B cell (primary cell): ENCODE data around the gene CTNNA3. TPM values are rescaled to one million over a fixed set of nuclear protein-coding genes. Genes with fewer than 3 reads are reported as not detected.

Source experiments
- ATAC-seq: fragments of 200-7000 bp; cut with Tn5 transposase; one replicate; pipeline ENCODE4 v1.10.0; 2021; ENCODE audit warnings: low read depth, mild to moderate bottlenecking, moderate number of reproducible peaks, moderate library complexity
- CTCF ChIA-PET: fragments of 350-600 bp; sonication (Branson Sonifier 250); formaldehyde crosslinking; loops from one replicate; lab custom pipeline; 2021; ENCODE audit warnings: antibody characterized with exemption, inconsistent platforms; lab: Charles Lee
- POLR2A ChIA-PET: fragments of 350-600 bp; sonication (Branson Sonifier 250); formaldehyde crosslinking; loops from one replicate; lab custom pipeline; 2021; ENCODE audit warnings: antibody characterized with exemption; lab: Charles Lee
- DNase-seq: peaks from one replicate; pipeline ENCODE4 v3.0.0; 2013
- H2AFZ ChIP-seq: 2 replicates; pipeline ENCODE4 v1.6.1; 2012; ENCODE audit warnings: mild to moderate bottlenecking, low read depth, low read length; ENCODE audit not compliant: insufficient read depth, poor library complexity, severe bottlenecking
- H3K27ac ChIP-seq, 2 donors: 1 replicate in 1 of 2; 2 replicates in 1 of 2; pipeline ENCODE4 v1.5.1; 2012 to 2013; ENCODE audit warnings: low read length in 2 of 2, mild to moderate bottlenecking in 2 of 2, moderate library complexity in 1 of 2
- H3K27me3 ChIP-seq, 4 experiments: fragments of 200-600 bp in 1 of 4; sonication (generic) in 1 of 4; replicated peaks in 1 of 4; 1 replicate in 2 of 4; 2 replicates in 2 of 4; pipeline versions ENCODE4 v1.6.1 to v1.7.0; 2013 to 2016; ENCODE audit warnings: low read length in 3 of 4, mild to moderate bottlenecking in 2 of 4, mixed read lengths in 1 of 4, moderate library complexity in 1 of 4; ENCODE audit not compliant: insufficient read depth in 4 of 4, control insufficient read depth in 3 of 4; ENCODE audit errors: control extremely low read depth in 1 of 4
- H3K36me3 ChIP-seq, 2 experiments: replicated peaks in 1 of 2; 1 replicate in 1 of 2; 2 replicates in 1 of 2; pipeline versions ENCODE4 v1.6.1 to v1.7.1; 2013; ENCODE audit warnings: low read length in 1 of 2; ENCODE audit not compliant: insufficient read depth in 2 of 2, control insufficient read depth in 1 of 2; ENCODE audit errors: control extremely low read depth in 1 of 2, extremely low read depth in 1 of 2
- H3K4me1 ChIP-seq, 2 donors: fragments of 200-600 bp in 1 of 2; sonication (generic) in 1 of 2; 1 replicate in 1 of 2; 2 replicates in 1 of 2; pipeline versions ENCODE4 v1.5.1 to v1.6.1; 2013 to 2017; ENCODE audit warnings: low read length in 2 of 2; ENCODE audit not compliant: control insufficient read depth in 2 of 2, insufficient read depth in 2 of 2
- H3K4me2 ChIP-seq: replicated peaks from 2 replicates; pipeline ENCODE3; 2012; ENCODE audit warnings: mild to moderate bottlenecking, low read depth, low read length; ENCODE audit not compliant: poor library complexity, severe bottlenecking
- H3K4me3 ChIP-seq, 5 experiments: fragments of 200-600 bp in 1 of 5; sonication (generic) in 1 of 5; 1 replicate in 3 of 5; 2 replicates in 2 of 5; pipeline versions ENCODE4 v1.5.1 to v1.7.0; 2011 to 2016; ENCODE audit warnings: low read length in 4 of 5, mild to moderate bottlenecking in 4 of 5, low read depth in 2 of 5, control low read depth in 1 of 5, moderate library complexity in 1 of 5; ENCODE audit not compliant: insufficient read depth in 1 of 5; ENCODE audit errors: control extremely low read depth in 1 of 5, extremely low read depth in 1 of 5
- H3K79me2 ChIP-seq: fragments of 200-600 bp; sonication (generic); one replicate; pipeline ENCODE4 v1.6.0; 2016; ENCODE audit warnings: low read length; ENCODE audit not compliant: control insufficient read depth, insufficient read depth
- H3K9ac ChIP-seq: fragments of 200-600 bp; sonication (generic); 2 replicates; pipeline ENCODE4 v1.6.1; 2017; ENCODE audit warnings: mild to moderate bottlenecking, low read length, moderate library complexity
- H3K9me3 ChIP-seq, 3 donors: one replicate each; pipeline versions ENCODE4 v1.6.1 to v1.7.1; 2013; ENCODE audit warnings: low read length in 2 of 3; ENCODE audit not compliant: control insufficient read depth in 2 of 3, insufficient read depth in 1 of 3; ENCODE audit errors: control extremely low read depth in 1 of 3
- H4K20me1 ChIP-seq: 2 replicates; pipeline ENCODE4 v1.6.0; 2012; ENCODE audit warnings: mild to moderate bottlenecking, low read length; ENCODE audit not compliant: insufficient read depth, control insufficient read depth, poor library complexity, severe bottlenecking
- H3K27ac Mint-ChIP-seq: one replicate; pipeline ENCODE4 v1.8.0; 2021; ENCODE audit warnings: mixed read lengths
- H3K27me3 Mint-ChIP-seq: one replicate; pipeline ENCODE4 v1.8.0; 2021; ENCODE audit warnings: mixed read lengths
- H3K4me1 Mint-ChIP-seq: one replicate; pipeline ENCODE4 v1.8.0; 2021; ENCODE audit warnings: mixed read lengths
- H3K4me3 Mint-ChIP-seq: one replicate; pipeline ENCODE4 v1.8.0; 2021; ENCODE audit warnings: mixed read lengths
- H3K9me3 Mint-ChIP-seq: one replicate; pipeline ENCODE4 v1.8.0; 2022; ENCODE audit warnings: mixed read lengths; ENCODE audit not compliant: insufficient read depth
- EZH2 ChIP-seq: IDR thresholded peaks from 2 replicates; pipeline ENCODE4 v1.6.1; 2012; ENCODE audit warnings: borderline replicate concordance, low read depth, mild to moderate bottlenecking, moderate library complexity, low read length; ENCODE audit not compliant: insufficient read depth, poor library complexity, severe bottlenecking
- WGBS: methylation state at CpG from one replicate; pipeline ENCODE4 v1.1.5; 2013; ENCODE audit warnings: missing lambda C conversion rate; ENCODE audit not compliant: insufficient coverage; 5-methylcytosine and 5-hydroxymethylcytosine counted together
- intact Hi-C: fragments of 100-400 bp; cut with micrococcal nuclease; formaldehyde crosslinking; loops from one replicate; pipeline ENCODE4 v1.10.0; 2022
- polyA plus RNA-seq: library from polyadenylated mRNA; depleted of rRNA; stranded (reverse); fragments of >200 nt; gene quantifications from 2 replicates; pipeline ENCODE4 v1.2.3, GENCODE V29; 2012
- total RNA-seq, 2 donors: library from RNA; stranded (reverse); fragments of 120-200 nt in 1 of 2; gene quantifications; 1 replicate in 1 of 2; 2 replicates in 1 of 2; pipeline versions ENCODE4 v1.2.3 to v1.2.4, GENCODE V29; 2013 to 2022
- TF ChIP-seq, protein P1 (sequence below): fragments of 200-600 bp; IDR thresholded peaks from one replicate; pipeline ENCODE4 v1.8.0; 2022; ENCODE audit warnings: antibody characterized with exemption, mild to moderate bottlenecking

CTNNA3 gene
- total and polyA plus RNA-seq, 2 donors (not counting 1 experiment from before 2014, with no cell fraction given), result 0.01 TPM; not detected in 1

DNA sequence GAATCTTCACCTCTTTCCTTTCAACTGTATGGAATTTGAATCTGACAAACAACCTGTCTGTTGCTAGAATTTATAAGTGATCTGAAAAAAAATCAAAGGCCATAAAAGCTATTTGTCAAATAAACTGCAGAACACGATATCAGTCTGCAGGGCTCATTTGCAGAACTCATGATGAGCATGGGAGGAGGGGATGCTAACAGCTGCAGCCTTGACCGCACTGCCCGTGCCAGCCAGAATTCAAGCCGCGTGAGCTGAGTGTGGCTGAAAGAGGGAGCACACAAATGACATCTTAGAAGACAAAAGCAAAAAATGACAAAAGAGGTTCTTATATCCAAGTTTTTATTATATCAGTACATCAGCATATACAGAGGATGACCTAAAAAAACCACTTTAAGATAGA, 754.5 kb downstream of the CTNNA3 start:
- no peaks in the 10 kb centered on the region for H4K20me1 ChIP-seq
- no peaks in the 10 kb centered on the region for H3K27me3 Mint-ChIP-seq
- ChIA-PET POLR2A (no interaction called here), CTCF (no interaction called here)
- no peak overlapping the region for H3K4me2 ChIP-seq
- no peak for ATAC-seq
- no peak overlapping the region for H2AFZ ChIP-seq
- DNase-seq, result no peak
- H3K4me1 Mint-ChIP-seq, result no peaks in the 10 kb centered on the region
- H3K9me3 Mint-ChIP-seq, result no peaks in the 10 kb centered on the region
- H3K9me3 ChIP-seq, result no peaks in the 10 kb centered on the region
- intact Hi-C loops, result no loop called here
- H3K27me3 ChIP-seq, result no peaks in the 10 kb centered on the region
- no peak overlapping the region for H3K9ac ChIP-seq
- H3K4me3 Mint-ChIP-seq, result no peak overlapping the region
- no peak overlapping the region for H3K27ac ChIP-seq
- no peak overlapping the region for H3K27ac Mint-ChIP-seq
- no peaks in the 10 kb centered on the region for H3K4me1 ChIP-seq
- H3K36me3 ChIP-seq, result no peaks in the 10 kb centered on the region
- TF ChIP-seq, protein P1, sequence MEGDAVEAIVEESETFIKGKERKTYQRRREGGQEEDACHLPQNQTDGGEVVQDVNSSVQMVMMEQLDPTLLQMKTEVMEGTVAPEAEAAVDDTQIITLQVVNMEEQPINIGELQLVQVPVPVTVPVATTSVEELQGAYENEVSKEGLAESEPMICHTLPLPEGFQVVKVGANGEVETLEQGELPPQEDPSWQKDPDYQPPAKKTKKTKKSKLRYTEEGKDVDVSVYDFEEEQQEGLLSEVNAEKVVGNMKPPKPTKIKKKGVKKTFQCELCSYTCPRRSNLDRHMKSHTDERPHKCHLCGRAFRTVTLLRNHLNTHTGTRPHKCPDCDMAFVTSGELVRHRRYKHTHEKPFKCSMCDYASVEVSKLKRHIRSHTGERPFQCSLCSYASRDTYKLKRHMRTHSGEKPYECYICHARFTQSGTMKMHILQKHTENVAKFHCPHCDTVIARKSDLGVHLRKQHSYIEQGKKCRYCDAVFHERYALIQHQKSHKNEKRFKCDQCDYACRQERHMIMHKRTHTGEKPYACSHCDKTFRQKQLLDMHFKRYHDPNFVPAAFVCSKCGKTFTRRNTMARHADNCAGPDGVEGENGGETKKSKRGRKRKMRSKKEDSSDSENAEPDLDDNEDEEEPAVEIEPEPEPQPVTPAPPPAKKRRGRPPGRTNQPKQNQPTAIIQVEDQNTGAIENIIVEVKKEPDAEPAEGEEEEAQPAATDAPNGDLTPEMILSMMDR, result no peak
- TF ChIP-seq EZH2, result no peak
- H3K4me3 ChIP-seq, result no peak overlapping the region
- WGBS, result 63% methylated on average over 1 of the region's 5 CpGs
- no peaks in the 10 kb centered on the region for H3K79me2 ChIP-seq

DNA sequence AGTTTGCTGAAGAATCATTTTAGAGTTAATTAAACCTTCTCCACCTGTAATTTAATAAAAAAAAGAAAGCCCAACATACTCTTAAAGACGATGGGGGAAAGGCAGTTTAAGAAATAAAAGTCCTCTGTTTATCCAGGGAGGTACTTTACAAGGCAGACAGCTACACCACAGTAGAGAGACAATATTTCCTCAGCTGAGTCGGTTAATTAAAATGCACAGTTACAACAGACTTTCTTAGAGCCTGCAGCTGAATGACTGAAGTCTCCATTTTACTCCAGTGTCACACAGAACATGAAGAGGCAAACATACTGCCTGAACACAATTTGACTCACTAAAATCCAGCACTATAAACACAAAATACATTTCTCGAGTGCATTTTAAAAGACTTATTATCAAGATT, 755.0 kb downstream of the CTNNA3 start:
- H3K4me1 ChIP-seq, result no peaks in the 10 kb centered on the region
- no peaks in the 10 kb centered on the region for H3K4me1 Mint-ChIP-seq
- ATAC-seq (no peak), DNase-seq (no peak)
- H3K27ac Mint-ChIP-seq, result no peak overlapping the region
- no peaks in the 10 kb centered on the region for H3K9me3 Mint-ChIP-seq
- CTCF ChIA-PET, result interaction anchor here (0.6 kb wide), 1 partner anchor 12 kb away, joined by 3 read pairs; no protein-coding TSS in a partner anchor
- TF ChIP-seq, protein P1, result no peak
- TF ChIP-seq EZH2, result no peak
- H3K9me3 ChIP-seq, result no peaks in the 10 kb centered on the region
- H3K4me2 ChIP-seq, result no peak overlapping the region
- POLR2A ChIA-PET, result no interaction called here
- H3K27me3 ChIP-seq, result no peaks in the 10 kb centered on the region
- no peaks in the 10 kb centered on the region for H3K36me3 ChIP-seq
- intact Hi-C loops, result no loop called here
- H3K27me3 Mint-ChIP-seq, result no peaks in the 10 kb centered on the region
- H2AFZ ChIP-seq, result no peak overlapping the region
- H3K79me2 ChIP-seq, result no peaks in the 10 kb centered on the region
- no peak overlapping the region for H3K4me3 ChIP-seq
- no peak overlapping the region for H3K4me3 Mint-ChIP-seq
- no peaks in the 10 kb centered on the region for H4K20me1 ChIP-seq
- H3K9ac ChIP-seq, result no peak overlapping the region
- 75% methylated on average over 1 of the region's 3 CpGs for WGBS
- H3K27ac ChIP-seq, result no peak overlapping the region
